ENCODE measurements around the gene BRD7.

BRD7 gene

GRCh38 chr16:50288920-50289319 is 79.9 kb downstream of the BRD7 start:
- DNase-seq (ENCODE audit: low read depth) = no peak

- no peak for DNase-seq (ENCODE audit: low read depth)
Observed at GRCh38 chr16:50288026-50288425, 80.8 kb downstream of the BRD7 start.

- DNase-seq (ENCODE audit: low read depth) = no peak
Observed at GRCh38 chr16:50286681-50287080, 82.1 kb downstream of the BRD7 start.

- DNase-seq (ENCODE audit: low read depth) = no peak
Observed at GRCh38 chr16:50285406-50286003, 83.3 kb downstream of the BRD7 start.

- no peak for DNase-seq (ENCODE audit: low read depth)
Observed at GRCh38 chr16:50284131-50284911, 84.5 kb downstream of the BRD7 start.

- DNase-seq (ENCODE audit: low read depth) = no peak
Observed at GRCh38 chr16:50282955-50283631, 85.7 kb downstream of the BRD7 start.

GRCh38 chr16:50282010-50282538 is 86.7 kb downstream of the BRD7 start:
- DNase-seq (ENCODE audit: low read depth) = peak; percentile 41

- DNase-seq (ENCODE audit: low read depth) = no peak
Observed at GRCh38 chr16:50281391-50282009, 87.3 kb downstream of the BRD7 start.

GRCh38 chr16:50280932-50281331 is 87.9 kb downstream of the BRD7 start:
- DNase-seq (ENCODE audit: low read depth) = no peak

GRCh38 chr16:50279504-50279865 is 89.3 kb downstream of the BRD7 start:
- no peak for DNase-seq (ENCODE audit: low read depth)

GRCh38 chr16:50278251-50278650 is 90.5 kb downstream of the BRD7 start:
- no peak for DNase-seq (ENCODE audit: low read depth)

GRCh38 chr16:50276801-50277555 is 91.8 kb downstream of the BRD7 start:
- no peak for DNase-seq (ENCODE audit: low read depth)

GRCh38 chr16:50276326-50276640 is 92.5 kb downstream of the BRD7 start:
- DNase-seq (ENCODE audit: low read depth) = no peak

- DNase-seq (ENCODE audit: low read depth) = no peak
Observed at GRCh38 chr16:50275428-50276325, 93.1 kb downstream of the BRD7 start.

- no peak for DNase-seq (ENCODE audit: low read depth)
Observed at GRCh38 chr16:50275098-50275415, 93.7 kb downstream of the BRD7 start.

GRCh38 chr16:50274326-50275097 is 94.3 kb downstream of the BRD7 start:
- DNase-seq (ENCODE audit: low read depth) = no peak

GRCh38 chr16:50273888-50274325 is 94.9 kb downstream of the BRD7 start:
- no peak for DNase-seq (ENCODE audit: low read depth)

- no peak for DNase-seq (ENCODE audit: low read depth)
Observed at GRCh38 chr16:50273382-50273690, 95.5 kb downstream of the BRD7 start.

GRCh38 chr16:50272687-50273381 is 96.0 kb downstream of the BRD7 start:
- DNase-seq (ENCODE audit: low read depth) = no peak

- DNase-seq (ENCODE audit: low read depth) = no peak
Observed at GRCh38 chr16:50272111-50272571, 96.6 kb downstream of the BRD7 start.

Data from activated T-cell treated with anti-CD3 and anti-CD28 coated beads for 48 hours (primary cell).